Mononuclear cell (primary cell): ENCODE results near the gene DDX42. TPM values are rescaled to one million over a fixed set of nuclear protein-coding genes. Genes with fewer than 3 reads are reported as not detected.

ENCODE experiments used
- H3K27me3 ChIP-seq: 2 replicates; pipeline ENCODE4 v1.6.0; 2011; ENCODE audit warnings: low read length, control low read depth; ENCODE audit not compliant: insufficient read depth
- H3K4me1 ChIP-seq: 2 replicates; pipeline ENCODE4 v1.5.1; 2011; ENCODE audit warnings: mild to moderate bottlenecking, low read length, control low read depth; ENCODE audit not compliant: insufficient read depth
- H3K4me3 ChIP-seq: 2 replicates; pipeline ENCODE4 v1.5.1; 2011; ENCODE audit warnings: mild to moderate bottlenecking, low read length, moderate library complexity
- H3K9me3 ChIP-seq: 2 replicates; pipeline ENCODE4 v1.5.1; 2011; ENCODE audit warnings: low read depth, mild to moderate bottlenecking, control low read depth, low read length
- total RNA-seq: library from RNA; depleted of rRNA; stranded (reverse); fragments of >200 nt; gene quantifications from one replicate; pipeline ENCODE4 v1.2.3, GENCODE V29; 2012

The DDX42 gene
- total RNA-seq, 1 donor = 112 TPM

- no peaks in the 10 kb centered on the region for H3K27me3 ChIP-seq
- no peaks in the 10 kb centered on the region for H3K9me3 ChIP-seq
- no peak overlapping the region for H3K4me3 ChIP-seq
- peaks cover 29% of the 10 kb centered on the region for H3K4me1 ChIP-seq
These were observed 9.3 kb upstream of the DDX42 start for GRCh38 chr17:63764716-63765115.

- Histone ChIP-seq H3K27me3 (no peaks in the 10 kb centered on the region), H3K4me3 (no peak overlapping the region), H3K4me1 (peaks cover 32% of the 10 kb centered on the region), H3K9me3 (no peaks in the 10 kb centered on the region)
These were observed 7.2 kb upstream of the DDX42 start for GRCh38 chr17:63766754-63767153.

DNA sequence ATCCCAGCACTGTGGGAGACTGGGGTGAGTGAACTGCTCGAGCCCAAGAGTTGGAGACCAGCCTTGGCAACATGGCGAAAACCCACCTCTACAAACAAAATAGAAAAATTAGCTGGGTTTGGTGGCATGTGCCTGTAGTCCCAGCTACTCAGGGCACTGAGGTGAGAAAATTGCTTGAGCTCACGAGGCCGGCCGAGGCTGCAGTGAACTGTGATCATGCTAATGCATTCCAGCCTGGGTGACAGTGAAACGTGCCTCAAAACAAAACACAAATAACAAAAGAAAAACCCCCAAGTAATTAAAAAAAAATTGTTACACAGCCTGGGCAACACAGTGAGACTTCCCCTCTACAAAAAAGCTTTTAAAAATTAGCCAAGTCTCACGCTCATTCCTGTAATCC is 5.5 kb upstream of the DDX42 start:
- H3K9me3 ChIP-seq = no peaks in the 10 kb centered on the region
- H3K4me1 ChIP-seq = peaks cover 32% of the 10 kb centered on the region
- H3K27me3 ChIP-seq = no peaks in the 10 kb centered on the region
- H3K4me3 ChIP-seq = no peak overlapping the region

DNA sequence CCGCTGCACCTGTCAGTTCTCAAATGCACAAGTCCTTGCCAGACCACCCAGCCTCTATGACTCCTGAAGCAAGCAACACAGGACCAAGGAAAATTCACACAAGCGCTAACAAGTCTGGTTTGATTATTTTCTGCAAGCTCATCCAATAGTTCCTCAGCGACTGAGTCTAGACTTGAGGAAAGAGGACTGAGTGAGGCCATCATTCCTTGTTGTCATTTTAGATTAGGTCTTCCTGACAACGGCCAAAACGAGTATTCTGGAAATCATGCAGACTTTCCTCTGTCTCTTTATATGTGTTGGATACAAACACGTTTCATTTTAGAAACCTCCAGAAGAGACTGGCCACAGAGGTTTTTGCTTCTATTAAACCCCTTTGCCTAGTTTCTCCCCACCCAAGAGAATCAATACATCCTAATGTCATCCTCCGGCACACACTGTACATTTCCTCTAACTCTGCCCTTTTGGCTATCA is 1.1 kb upstream of the DDX42 start:
- Histone ChIP-seq H3K4me3 (peak overlapping the region; percentile 92), H3K4me1 (peaks cover 59% of the 10 kb centered on the region), H3K27me3 (no peaks in the 10 kb centered on the region), H3K9me3 (no peaks in the 10 kb centered on the region)

DNA sequence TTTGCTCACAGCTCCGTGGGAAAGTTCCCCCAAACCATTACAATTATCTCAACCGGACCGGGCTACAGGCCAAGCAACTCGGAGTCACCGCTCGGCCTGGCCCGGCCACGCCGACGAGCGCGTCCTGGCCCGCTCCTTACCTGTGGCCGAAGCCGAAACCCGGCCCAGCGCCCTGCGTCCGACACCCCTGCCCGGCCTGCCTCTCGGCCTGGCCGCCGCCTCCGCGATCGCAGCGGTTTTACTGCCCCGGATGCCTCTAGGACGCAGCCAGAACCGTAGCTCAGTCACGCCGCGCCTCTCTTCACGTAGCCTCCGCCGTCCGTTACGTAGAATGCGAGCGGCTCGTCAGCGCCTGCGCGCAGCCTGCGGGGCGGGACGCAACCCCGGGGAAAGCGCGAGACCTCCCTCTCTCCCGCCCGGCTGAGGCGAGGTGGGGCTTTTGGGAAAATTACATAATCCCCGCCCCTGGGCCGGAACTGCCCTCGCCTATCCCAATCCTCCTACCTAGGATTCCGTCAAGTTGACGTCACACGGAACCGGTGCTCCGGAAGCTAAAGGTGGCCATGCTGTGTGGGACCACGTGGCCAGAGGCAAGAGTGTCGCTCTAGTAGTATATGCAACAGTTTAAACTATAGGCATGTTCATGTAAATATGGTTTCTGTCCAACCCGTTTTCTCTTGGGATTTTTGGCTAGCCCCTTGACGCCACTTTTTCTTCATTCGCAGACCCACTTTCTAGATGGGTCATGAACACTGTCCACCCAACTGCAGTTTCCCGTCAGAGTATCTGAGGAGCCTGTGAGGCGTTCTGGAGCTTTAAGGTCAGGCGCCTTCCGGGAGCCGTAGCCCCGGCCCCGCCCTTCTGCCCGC is 464 bp upstream of the DDX42 start, which contains the start of gene CCDC47:
TSS of gene CCDC47 (minus strand) at position 326 of the 869 bp plus-strand sequence. CDS start 7,422 bp downstream, outside the sequence.
- Histone ChIP-seq H3K4me1 (peaks cover 59% of the 10 kb centered on the region), H3K9me3 (no peaks in the 10 kb centered on the region), H3K4me3 (peak within 1 kb of the TSS; percentile 92), H3K27me3 (no peaks in the 10 kb centered on the region)

DNA sequence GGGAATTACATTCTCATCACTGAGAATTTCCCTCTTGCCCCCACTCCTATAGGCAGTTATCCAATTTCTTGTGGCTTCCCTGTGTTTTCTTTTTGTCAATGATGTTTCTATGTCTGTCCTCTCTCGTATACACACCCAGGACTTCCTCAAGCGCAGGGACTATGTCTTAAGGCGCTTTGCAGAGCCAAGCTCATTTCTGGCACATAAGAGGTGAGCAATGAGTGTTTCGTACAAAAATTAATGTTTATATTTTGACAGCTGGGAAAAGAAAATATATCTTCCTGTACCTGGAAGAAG is 947 bp downstream of the DDX42 start:
- H3K4me3 ChIP-seq = peak overlapping the region; percentile 92
- H3K4me1 ChIP-seq = peaks cover 56% of the 10 kb centered on the region
- no peaks in the 10 kb centered on the region for H3K9me3 ChIP-seq
- no peaks in the 10 kb centered on the region for H3K27me3 ChIP-seq

GRCh38 chr17:63775420-63775819 is 1.4 kb downstream of the DDX42 start:
- Histone ChIP-seq H3K4me1 (peaks cover 51% of the 10 kb centered on the region), H3K4me3 (peak overlapping the region; percentile 92), H3K27me3 (no peaks in the 10 kb centered on the region), H3K9me3 (no peaks in the 10 kb centered on the region)

GRCh38 chr17:63780507-63780906 is 6.5 kb downstream of the DDX42 start:
- H3K9me3 ChIP-seq = no peaks in the 10 kb centered on the region
- H3K4me3 ChIP-seq = no peak overlapping the region
- no peaks in the 10 kb centered on the region for H3K27me3 ChIP-seq
- peaks cover 20% of the 10 kb centered on the region for H3K4me1 ChIP-seq

GRCh38 chr17:63780928-63781327 is 7.0 kb downstream of the DDX42 start:
- no peaks in the 10 kb centered on the region for H3K27me3 ChIP-seq
- no peaks in the 10 kb centered on the region for H3K9me3 ChIP-seq
- H3K4me3 ChIP-seq = no peak overlapping the region
- peaks cover 15% of the 10 kb centered on the region for H3K4me1 ChIP-seq

DNA sequence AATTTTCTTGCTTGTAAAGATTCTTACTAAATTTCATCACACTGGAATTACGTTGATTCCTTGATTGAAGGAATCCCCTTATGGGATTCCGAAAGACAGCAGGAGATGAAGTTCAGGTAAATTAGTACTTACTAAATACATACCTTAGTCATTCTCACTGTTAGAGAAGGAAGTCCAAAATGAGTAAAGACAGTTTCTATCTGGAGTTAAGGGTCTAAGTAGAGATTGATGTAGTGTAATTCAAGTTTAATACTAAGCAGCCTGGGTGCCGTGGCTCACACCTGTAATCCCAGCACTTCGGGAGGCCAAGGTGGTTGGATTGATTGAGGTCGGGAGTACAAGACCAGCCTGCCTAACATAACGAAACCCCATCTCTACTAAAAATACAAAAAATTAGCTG is 9.6 kb downstream of the DDX42 start:
- no peaks in the 10 kb centered on the region for H3K27me3 ChIP-seq
- no peak overlapping the region for H3K4me3 ChIP-seq
- no peaks in the 10 kb centered on the region for H3K9me3 ChIP-seq
- peaks cover 3% of the 10 kb centered on the region for H3K4me1 ChIP-seq

DNA sequence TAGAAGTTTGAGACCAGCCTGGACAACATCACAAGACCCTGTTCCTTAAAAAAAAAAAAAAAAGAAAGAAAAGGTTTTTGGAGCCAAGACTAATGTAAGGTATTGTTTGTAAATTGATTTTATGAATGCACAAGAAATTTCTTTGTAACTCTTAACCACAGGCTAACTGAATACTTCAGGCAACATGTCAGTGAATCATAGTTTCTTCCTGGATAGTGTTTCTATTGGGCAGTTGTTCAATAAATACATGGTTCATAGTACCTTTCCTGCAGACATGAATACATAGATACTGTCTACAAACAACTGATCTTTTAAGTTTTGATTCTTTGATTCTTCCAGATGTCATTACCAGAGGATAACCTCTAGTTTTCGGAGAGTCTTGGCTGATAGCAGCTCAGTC is 11.6 kb downstream of the DDX42 start:
- H3K4me3 ChIP-seq = no peak overlapping the region
- peaks cover 3% of the 10 kb centered on the region for H3K4me1 ChIP-seq
- H3K9me3 ChIP-seq = no peaks in the 10 kb centered on the region
- H3K27me3 ChIP-seq = no peaks in the 10 kb centered on the region

DNA sequence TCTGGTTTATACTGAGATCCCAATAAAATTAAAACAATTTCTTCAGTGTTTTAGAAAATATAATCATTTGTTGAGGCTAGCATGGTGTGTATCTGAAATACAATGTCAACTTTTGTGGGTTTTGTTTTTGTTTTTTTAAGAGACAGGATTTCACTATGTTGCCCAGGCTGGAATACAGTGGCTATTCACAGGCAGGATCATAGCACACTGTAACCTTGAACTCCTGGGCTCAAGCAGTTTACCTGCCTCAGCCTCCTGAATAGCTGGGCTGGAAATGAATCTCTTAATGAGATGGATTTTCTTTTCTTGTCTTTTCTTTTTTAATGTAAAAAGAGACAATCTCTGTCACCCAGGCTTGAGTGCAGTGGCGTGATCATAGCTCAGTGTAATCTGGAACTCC is 12.1 kb downstream of the DDX42 start:
- no peaks in the 10 kb centered on the region for H3K27me3 ChIP-seq
- no peaks in the 10 kb centered on the region for H3K9me3 ChIP-seq
- peaks cover 3% of the 10 kb centered on the region for H3K4me1 ChIP-seq
- no peak overlapping the region for H3K4me3 ChIP-seq

GRCh38 chr17:63786971-63787711 is 13.2 kb downstream of the DDX42 start:
- H3K4me1 ChIP-seq = peaks cover 3% of the 10 kb centered on the region
- no peaks in the 10 kb centered on the region for H3K27me3 ChIP-seq
- H3K4me3 ChIP-seq = no peak overlapping the region
- H3K9me3 ChIP-seq = no peaks in the 10 kb centered on the region

- no peaks in the 10 kb centered on the region for H3K27me3 ChIP-seq
- H3K4me1 ChIP-seq = no peaks in the 10 kb centered on the region
- no peak overlapping the region for H3K4me3 ChIP-seq
- H3K9me3 ChIP-seq = no peaks in the 10 kb centered on the region
These were observed 16.1 kb downstream of the DDX42 start for GRCh38 chr17:63790057-63790456.

GRCh38 chr17:63792055-63792729 is 18.2 kb downstream of the DDX42 start:
- H3K9me3 ChIP-seq = no peaks in the 10 kb centered on the region
- no peak overlapping the region for H3K4me3 ChIP-seq
- no peaks in the 10 kb centered on the region for H3K27me3 ChIP-seq
- no peaks in the 10 kb centered on the region for H3K4me1 ChIP-seq
